Activated naive CD4-positive, alpha-beta T cell treated with anti-CD3 and anti-CD28 coated beads, Interleukin-2, amount 50 U/mL, for 72 hours (primary cell): ENCODE data around the gene ELP5. TPM values are rescaled to one million over a fixed set of nuclear protein-coding genes. Genes with fewer than 3 reads are reported as not detected.

Experiments used
- ATAC-seq, 2 donors: fragments of 150-1000 bp; cut with Tn5 transposase; 2 replicates each; pipeline ENCODE4 v1.10.0; 2021; ENCODE audit warnings: mild to moderate bottlenecking in 2 of 2, moderate library complexity in 2 of 2
- DNase-seq, 2 donors: peaks; one replicate each; pipeline ENCODE4 v3.0.0; 2021 to 2022; ENCODE audit warnings: low spot score in 2 of 2
- H3K27ac Mint-ChIP-seq, 2 donors: one replicate each; pipeline ENCODE4 v1.8.0; 2022; ENCODE audit warnings: mild to moderate bottlenecking in 2 of 2, mixed read lengths in 2 of 2
- H3K36me3 Mint-ChIP-seq, 2 donors: one replicate each; pipeline ENCODE4 v1.8.0; 2022; ENCODE audit warnings: mixed read lengths in 2 of 2
- H3K9me3 Mint-ChIP-seq, 2 donors: one replicate each; pipeline ENCODE4 v1.8.0; 2022; ENCODE audit warnings: mixed read lengths in 2 of 2
- total RNA-seq, 2 donors: library from RNA; stranded (reverse); gene quantifications; one replicate each; pipeline ENCODE4 v1.2.3, GENCODE V29; 2022

Gene ELP5
- total RNA-seq, 2 donors from 2014 or later = 45.6 to 62.3 TPM

DNA sequence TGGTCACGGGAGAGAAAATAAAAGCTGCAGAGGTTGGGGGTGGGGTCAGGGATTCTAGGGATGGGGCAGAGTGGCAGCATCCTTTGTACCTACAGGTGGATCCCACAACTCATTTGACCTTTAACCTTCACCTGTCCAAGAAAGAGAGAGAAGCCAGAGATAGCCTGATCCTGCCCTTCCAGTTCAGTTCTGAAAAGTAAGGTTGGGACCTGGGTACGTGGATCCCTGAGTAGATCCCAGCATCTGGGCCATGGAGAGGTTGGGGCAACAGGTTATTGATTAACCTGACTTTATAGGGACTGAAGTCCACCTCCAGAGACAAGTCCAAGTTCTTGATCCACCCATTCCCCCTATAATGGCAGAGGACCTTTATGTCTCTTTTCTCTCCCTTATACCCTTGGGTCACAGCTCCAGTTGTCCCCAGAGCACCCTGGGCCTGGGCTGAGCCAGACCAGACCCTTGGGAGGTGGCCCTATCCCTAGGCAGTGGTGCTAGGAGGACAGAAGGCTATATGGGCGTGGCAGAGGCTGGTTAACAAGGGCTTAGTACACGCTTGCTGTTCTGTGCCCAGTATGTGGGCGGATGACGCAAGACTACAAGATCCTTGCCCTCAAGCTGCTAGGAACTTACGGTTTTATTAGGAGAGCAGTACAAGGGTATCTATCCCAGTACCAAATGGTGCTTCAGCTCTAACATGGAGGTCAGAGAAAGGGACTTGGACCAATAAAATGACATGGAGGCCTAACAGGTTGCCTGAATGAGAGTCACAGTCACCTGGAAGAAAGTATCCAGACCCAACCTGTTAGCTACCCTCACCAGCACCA lies 6.9 kb downstream of the ELP5 start:
- Mint-ChIP-seq H3K27ac (peak overlapping the region in 1 of 2 donors; percentile 29), H3K36me3 (peaks cover 6 to 9% of the 10 kb centered on the region in 2 donors), H3K9me3 (no peaks in the 10 kb centered on the region)
- peak in 1 of 2 donors; percentile 20 for ATAC-seq
- no peak for DNase-seq

DNA sequence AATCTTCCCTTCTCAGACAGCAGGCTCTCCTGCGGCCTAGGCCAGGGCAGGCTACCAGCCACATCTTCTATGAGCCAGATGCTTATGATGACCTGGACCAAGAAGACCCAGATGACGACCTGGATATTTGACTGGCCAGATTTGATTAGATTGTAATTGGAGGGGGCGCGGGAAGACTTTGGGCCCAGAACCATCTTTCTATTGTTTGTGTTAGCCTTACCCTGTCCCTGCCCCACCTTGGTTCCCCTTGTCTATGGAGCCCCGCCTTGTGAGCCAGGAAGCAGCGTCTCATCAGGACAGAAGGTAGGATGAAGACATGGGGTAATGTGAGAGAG lies 7.5 kb downstream of the ELP5 start:
- DNase-seq (no peak), ATAC-seq (no peak)
- Mint-ChIP-seq H3K27ac (peak overlapping the region in 1 of 2 donors; percentile 29), H3K36me3 (peaks cover 6 to 8% of the 10 kb centered on the region in 2 donors), H3K9me3 (no peaks in the 10 kb centered on the region)

DNA sequence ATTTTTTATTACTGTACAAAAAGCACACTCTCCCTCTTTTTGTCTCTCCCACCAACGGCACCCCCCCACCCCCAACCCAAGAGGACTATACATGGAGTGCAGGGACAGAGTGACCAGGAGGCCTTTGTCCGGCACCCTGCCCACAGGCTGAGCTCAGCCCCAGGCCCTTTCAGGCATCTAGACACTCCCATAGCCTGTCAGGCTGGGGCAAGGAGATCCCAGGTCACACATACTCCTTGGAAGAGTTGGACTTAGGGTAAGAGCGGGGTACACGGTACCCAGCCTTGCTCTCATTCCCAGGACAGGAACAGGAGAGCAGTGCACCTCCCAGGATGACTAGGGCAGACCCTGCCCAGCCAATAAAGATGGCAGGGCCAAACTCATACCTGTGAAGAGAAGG lies 8.1 kb downstream of the ELP5 start:
- ATAC-seq (no peak), DNase-seq (no peak)
- H3K9me3 Mint-ChIP-seq = no peaks in the 10 kb centered on the region
- no peak overlapping the region for H3K27ac Mint-ChIP-seq
- peaks cover 5 to 6% of the 10 kb centered on the region in 2 donors for H3K36me3 Mint-ChIP-seq

DNA sequence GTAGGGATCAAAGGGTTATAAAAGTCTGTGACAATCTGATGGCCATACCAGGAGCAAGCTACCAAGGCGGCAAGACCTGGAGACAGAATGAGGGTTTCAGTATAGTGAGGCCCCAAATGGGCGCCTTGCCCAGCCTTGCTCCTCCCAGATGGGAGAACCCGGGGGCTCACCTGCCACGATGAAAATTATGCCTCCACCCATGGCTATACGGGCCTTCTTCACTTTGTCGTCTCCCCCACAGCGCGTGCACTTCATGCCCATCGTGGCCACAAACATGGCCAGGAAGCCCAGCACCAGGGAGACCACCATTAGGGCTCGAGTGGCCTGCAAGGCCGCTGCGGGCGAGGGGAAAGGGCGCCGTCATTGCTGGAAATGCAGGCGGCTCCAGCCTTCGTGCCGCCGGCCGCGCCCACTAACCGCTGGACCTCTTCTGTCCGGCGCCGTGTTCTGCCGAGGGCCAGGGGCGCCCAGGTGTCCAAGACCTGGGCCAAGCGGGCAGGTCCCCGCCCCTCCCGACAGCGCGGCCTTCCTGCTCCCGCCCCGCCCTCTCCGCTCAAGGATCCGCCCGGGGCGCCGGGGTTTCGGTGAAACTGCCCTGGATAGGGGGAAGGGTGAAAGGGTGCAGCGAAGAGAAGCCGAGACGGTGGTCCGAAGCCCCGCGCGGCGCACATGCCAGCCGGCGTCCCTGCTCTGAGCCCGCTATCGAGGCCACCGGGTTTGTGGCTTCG lies 8.8 kb downstream of the ELP5 start:
- Mint-ChIP-seq H3K9me3 (no peaks in the 10 kb centered on the region), H3K27ac (no peak overlapping the region), H3K36me3 (peaks cover 5 to 6% of the 10 kb centered on the region in 2 donors)
- DNase-seq (peak in 1 of 2 donors; percentile 32), ATAC-seq (peak; percentile 50 to 61)

DNA sequence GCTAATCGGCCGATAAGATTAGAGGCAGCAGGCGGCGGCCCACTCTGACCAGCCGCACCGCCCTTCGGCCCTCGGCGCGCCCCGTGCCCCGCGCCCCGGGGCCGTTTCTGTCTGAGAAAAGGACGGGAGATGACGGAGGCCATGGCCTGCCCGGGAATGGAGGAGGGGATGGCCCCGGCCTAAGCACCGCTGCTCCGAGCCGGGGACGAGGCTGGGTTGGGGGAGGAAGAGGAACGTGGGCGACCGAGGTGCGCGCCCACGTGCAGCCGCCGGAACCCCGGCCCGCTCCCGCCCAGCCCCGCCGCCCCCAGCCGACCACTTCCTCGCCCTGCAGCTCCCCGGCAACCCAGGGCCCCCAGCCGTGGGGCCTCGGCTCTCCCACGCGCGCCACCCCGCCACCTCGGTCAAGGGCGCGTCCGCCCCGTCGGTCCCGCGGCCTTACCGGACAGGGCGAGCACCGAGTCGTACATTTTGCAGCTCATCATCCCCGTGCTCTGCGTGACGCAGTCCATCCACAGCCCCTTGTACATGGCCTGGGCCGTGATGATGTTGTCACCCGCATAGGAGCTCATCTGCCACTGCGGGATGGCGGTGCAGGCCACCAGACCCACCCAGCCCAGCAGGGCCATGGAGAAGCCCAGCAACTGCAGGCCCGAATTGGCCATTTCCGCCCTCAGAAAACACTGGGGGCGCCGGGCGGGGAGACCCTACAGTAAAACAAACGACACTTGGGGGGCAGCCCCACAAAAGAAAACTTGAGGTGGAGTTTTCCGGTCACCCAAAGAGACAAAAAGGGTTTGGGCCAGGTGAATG lies 9.6 kb downstream of the ELP5 start:
- Mint-ChIP-seq H3K9me3 (no peaks in the 10 kb centered on the region), H3K36me3 (peaks cover 0 to 6% of the 10 kb centered on the region in 2 donors), H3K27ac (no peak overlapping the region)
- DNase-seq (peak in 1 of 2 donors; percentile 19), ATAC-seq (peak; percentile 42 to 64)

DNA sequence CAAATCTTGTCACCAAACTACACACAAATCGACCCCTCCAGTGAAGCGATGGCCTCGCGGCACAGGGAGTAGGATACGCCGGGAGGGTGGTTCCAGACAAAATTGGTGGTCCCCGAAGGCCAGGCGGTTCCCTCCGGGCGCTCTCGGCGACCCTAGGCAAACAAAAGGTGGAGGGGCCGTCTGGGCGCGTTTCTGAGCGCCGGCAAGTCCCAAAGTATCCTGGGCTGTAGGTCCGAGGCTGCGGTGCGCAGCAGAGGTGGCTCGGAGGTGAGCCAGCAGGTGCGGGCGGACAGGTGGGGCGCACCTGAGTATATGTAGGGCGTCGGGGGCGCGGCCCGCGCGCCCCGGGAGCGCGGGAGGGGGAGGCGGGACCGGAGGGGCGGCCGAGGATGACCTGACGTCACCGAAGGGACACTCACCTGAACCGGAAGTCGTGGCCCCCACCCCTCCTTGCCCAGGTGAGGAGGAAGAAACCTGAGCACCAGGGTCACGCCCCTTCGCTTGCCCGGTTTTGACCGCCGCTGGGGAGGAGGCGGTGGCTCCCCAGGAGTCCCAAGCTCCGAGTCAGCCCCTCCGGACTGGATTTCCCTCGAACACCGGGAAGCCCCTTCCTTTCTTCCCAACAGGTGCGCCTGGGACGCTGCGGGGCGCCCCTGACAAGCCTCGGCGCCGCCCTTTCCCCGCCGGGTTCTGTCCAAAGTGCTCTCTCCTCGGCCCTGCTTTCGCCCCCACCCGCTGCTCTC lies 10.3 kb downstream of the ELP5 start, which contains the start of gene CLDN7:
Gene CLDN7, minus strand, starts transcription at position 287 of the 743 bp plus-strand sequence. CDS start 435 bp downstream, outside the sequence.
- DNase-seq (no peak), ATAC-seq (no peak)
- peaks cover 0 to 6% of the 10 kb centered on the region in 2 donors for H3K36me3 Mint-ChIP-seq
- H3K27ac Mint-ChIP-seq = no peak within 1 kb of the TSS
- no peaks in the 10 kb centered on the region for H3K9me3 Mint-ChIP-seq

DNA sequence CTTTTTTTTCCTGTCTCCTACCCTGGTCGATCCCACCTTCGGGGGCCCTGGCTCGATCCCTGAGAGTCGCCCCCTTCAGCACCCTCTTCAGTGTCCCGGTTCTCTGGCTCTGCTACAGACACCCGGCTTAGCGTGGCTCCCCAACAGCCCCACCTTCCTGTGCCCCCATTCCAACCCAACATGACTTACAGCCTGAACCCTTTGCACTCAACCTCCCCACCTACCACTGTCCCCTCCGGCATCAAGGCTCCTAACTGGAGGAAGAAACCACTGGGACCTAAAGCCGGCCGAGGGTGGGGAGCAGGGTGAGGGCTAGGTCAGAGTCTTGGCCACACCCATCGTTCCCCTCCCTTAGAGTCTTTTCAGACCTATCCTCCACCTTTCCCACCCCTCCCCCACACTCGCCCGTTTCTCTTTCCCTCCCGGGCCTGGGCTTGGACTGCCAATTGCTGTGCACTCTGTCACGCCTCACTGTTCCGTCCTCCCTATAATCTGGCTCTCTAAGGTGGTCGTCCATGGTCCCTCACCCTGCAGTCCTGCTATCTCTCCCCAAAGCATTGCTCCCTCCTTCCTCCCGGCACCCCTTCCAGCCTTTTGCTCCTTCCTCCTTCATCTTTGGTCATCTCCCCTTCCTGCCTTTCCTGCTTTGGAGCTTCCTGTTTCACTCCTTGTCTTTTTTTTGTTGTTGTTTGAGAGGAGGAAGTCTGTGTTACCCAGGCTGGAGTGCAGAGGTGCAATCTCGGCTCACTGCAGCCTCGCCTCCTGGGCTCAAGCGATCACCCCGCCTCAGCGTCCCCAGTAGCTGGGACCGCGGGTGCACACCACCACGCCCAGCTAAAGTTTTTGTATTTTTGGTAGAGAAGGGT lies 11.2 kb downstream of the ELP5 start:
- ATAC-seq (peak in 1 of 2 donors; percentile 42), DNase-seq (no peak)
- H3K27ac Mint-ChIP-seq = no peak overlapping the region
- peaks cover 0 to 6% of the 10 kb centered on the region in 2 donors for H3K36me3 Mint-ChIP-seq
- H3K9me3 Mint-ChIP-seq = no peaks in the 10 kb centered on the region

DNA sequence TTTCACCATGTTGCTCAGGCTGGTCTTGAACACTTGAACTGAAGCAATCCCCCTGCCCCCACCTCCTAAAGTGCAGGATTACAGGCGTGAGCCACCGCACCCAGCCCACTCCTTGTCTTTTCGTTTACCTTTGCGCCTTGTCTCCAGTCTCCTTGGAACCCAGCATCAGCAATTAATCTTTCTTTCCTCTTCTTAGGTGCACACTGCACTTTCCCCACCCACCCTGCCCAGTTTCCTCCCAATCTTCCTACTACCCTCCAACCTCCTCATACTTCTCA lies 11.7 kb downstream of the ELP5 start:
- DNase-seq = no peak
- H3K27ac Mint-ChIP-seq = no peak overlapping the region

DNA sequence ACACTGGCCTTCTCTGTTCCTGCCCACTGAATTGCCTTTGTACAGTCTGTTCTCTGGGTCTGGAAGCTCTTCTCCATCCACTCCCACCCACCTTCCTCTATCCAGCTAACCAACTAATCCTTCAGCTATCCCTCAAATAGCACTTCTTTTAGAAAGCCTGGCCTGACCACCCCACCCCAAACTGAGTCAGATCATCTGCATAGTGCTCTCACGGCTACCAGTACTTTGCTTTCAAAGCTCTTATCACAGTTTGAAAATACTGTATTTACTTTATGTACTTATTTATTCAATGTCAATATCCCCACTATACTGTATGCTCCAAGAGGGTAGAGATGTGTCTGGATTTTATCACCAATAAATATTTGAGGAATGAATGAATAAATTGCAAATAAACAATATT lies 14.8 kb downstream of the ELP5 start:
- ATAC-seq (no peak), DNase-seq (no peak)
- H3K36me3 Mint-ChIP-seq = no peaks in the 10 kb centered on the region
- H3K27ac Mint-ChIP-seq = no peak overlapping the region
- no peaks in the 10 kb centered on the region for H3K9me3 Mint-ChIP-seq

More for the DNA sequence above, 11.7 kb downstream of the ELP5 start:
- no peak for ATAC-seq
- H3K9me3 Mint-ChIP-seq = no peaks in the 10 kb centered on the region
- peaks cover 0 to 3% of the 10 kb centered on the region in 2 donors for H3K36me3 Mint-ChIP-seq

DNA sequence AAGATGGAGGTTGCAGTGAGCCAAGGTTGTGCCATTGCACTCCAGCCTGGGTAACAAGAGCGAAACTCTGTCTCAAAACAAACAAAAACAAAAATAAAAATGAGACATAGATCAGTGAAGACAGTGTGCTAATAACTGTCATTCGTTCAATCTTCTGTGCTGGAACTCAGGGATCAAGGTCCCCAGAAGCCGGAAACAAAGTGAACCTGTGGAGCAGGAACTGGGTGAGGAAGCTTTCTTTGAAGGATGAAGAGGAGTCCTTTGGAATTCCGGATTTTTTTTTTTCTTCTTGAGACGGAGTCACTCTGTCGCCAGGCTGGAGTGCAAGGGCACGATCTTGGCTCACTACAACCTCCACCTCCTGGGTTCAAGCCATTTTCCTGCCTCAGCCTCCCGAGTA lies 27.4 kb downstream of the ELP5 start:
- no peaks in the 10 kb centered on the region for H3K36me3 Mint-ChIP-seq
- no peak for DNase-seq
- H3K27ac Mint-ChIP-seq = no peak overlapping the region
- H3K9me3 Mint-ChIP-seq = no peaks in the 10 kb centered on the region
- no peak for ATAC-seq

DNA sequence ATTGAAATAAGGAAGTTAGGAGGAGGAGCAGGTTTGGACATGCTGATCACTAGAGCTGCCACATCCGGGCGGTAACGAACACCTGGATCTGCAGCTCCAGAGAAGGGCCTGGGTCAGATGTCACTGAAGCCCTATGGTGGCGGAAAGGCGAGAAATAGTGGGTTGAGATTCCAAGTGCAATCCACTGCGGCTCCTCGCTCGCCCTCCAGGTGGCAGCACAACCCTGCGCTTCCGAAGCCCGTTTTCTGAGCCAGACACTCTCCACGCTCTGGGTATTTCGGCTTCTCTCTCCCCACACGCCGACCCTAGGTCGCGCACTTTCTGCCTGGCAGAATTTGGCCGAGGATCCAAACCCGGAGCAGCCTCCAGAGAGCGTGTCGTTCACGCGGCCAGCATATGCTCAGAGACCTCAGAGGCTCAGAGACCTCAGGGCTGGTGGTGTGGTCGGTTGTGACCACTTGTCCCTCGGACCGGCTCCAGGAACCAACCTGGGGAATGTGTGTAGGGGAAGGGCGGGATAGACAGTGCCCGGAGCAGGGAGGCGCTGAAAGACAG lies 28.6 kb downstream of the ELP5 start:
- Mint-ChIP-seq H3K27ac (no peak overlapping the region), H3K9me3 (no peaks in the 10 kb centered on the region), H3K36me3 (no peaks in the 10 kb centered on the region)
- ATAC-seq (peak; percentile 83 to 88), DNase-seq (peak; percentile 84 to 89)

DNA sequence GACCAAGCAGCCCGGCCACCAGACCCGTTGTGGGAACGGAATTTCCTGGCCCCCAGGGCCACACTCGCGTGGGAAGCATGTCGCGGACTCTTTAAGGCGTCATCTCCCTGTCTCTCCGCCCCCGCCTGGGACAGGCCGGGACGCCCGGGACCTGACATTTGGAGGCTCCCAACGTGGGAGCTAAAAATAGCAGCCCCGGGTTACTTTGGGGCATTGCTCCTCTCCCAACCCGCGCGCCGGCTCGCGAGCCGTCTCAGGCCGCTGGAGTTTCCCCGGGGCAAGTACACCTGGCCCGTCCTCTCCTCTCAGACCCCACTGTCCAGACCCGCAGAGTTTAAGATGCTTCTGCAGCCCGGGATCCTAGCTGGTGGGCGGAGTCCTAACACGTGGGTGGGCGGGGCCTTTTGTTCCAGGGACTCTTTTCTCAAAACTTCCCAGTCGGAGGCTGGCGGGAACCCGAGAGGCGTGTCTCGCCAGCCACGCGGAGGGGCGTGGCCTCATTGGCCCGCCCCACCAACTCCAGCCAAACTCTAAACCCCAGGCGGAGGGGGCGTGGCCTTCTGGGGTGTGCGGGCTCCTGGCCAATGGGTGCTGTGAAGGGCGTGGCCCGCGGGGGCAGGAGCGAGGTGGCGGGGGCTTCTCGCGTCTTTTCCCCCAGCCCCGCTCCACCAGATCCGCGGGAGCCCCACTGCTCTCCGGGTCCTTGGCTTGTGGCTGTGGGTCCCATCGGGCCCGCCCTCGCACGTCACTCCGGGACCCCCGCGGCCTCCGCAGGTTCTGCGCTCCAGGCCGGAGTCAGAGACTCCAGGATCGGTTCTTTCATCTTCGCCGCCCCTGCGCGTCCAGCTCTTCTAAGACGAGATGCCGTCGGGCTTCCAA lies 29.3 kb downstream of the ELP5 start, which contains the start of gene SLC2A4:
Gene SLC2A4, plus strand, starts transcription at position 645 of the 879 bp plus-strand sequence. Its CDS starts 217 bp downstream, at position 862.
- peak; percentile 77 to 86 for ATAC-seq
- Mint-ChIP-seq H3K27ac (no peak within 1 kb of the TSS), H3K36me3 (no peaks in the 10 kb centered on the region), H3K9me3 (no peaks in the 10 kb centered on the region)
- DNase-seq = peak; percentile 83 to 94

DNA sequence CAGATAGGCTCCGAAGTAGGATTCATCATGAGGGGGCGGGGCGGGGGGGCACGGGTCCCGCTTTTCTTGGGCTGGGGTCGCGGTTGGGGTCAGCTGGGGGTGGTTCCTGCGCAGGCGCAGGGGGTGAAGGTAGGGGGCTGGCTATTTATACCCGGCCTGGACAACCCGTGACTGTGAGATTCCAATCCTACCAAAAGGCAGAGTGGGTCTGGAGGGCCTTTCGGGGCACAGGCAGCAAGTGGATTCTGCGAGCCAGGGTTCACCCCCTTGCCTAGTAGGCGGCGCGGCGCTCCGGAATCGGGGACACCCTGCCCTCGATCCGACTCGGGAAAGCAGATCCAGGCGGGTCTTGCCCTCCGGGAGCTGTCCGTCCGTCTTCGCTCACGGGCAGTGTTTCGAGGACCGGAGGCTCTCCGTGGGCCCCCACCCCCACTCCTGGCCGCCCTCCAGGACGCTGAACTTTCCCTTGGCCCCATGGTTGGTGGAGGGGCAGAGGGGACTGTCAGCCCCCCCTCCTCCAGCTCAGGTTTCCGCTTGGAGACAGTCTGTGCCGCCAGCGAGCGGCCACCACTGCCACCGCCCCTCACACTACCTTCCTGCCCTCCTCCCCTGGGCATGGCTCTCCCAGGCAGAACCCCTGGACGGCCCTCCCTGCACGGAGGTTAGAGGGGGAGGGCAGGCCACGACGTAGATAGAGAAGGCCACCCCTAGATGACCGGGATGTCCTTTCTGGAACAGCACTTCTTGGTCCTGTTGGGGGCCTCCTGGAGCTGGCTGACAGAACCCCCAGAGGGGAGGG lies 30.1 kb downstream of the ELP5 start:
- Mint-ChIP-seq H3K9me3 (no peaks in the 10 kb centered on the region), H3K36me3 (no peaks in the 10 kb centered on the region), H3K27ac (no peak overlapping the region)
- DNase-seq = no peak
- ATAC-seq = no peak
